SK-N-SH treated with all-trans-retinoic acid at 6 μM for 48 hours (cell line): Measurements from ENCODE around the gene FOSL2.

Source experiments
- ATAC-seq: fragments of 200-7000 bp; cut with Tn5 transposase; 3 replicates; pipeline ENCODE4 v1.9.1; 2020; ENCODE audit warnings: mild to moderate bottlenecking, moderate library complexity
- ARNTL ChIP-seq: fragments of 450-650 bp; formaldehyde crosslinking; IDR thresholded peaks from 2 replicates; pipeline ENCODE4 v1.5.0; 2020; ENCODE audit warnings: low read depth, mild to moderate bottlenecking, moderate library complexity, borderline replicate concordance
- BACH2 ChIP-seq: fragments of 250-450 bp; sonication (Bioruptor Pico); IDR thresholded peaks from 2 replicates; pipeline ENCODE4 v1.9.0; 2021; ENCODE audit warnings: mild to moderate bottlenecking, borderline replicate concordance
- CSDC2 ChIP-seq: fragments of 250-450 bp; sonication (Bioruptor Pico); IDR thresholded peaks from 2 replicates; pipeline ENCODE4 v1.5.0; 2020; ENCODE audit warnings: mild to moderate bottlenecking, moderate library complexity
- ESRRG ChIP-seq: fragments of 250-450 bp; sonication (Bioruptor Pico); IDR thresholded peaks from 2 replicates; pipeline ENCODE4 v1.6.1; 2021; ENCODE audit warnings: mild to moderate bottlenecking
- GLIS3 ChIP-seq: fragments of 250-450 bp; sonication (Bioruptor Pico); IDR thresholded peaks from 2 replicates; pipeline ENCODE4 v1.5.0; 2020; ENCODE audit warnings: mild to moderate bottlenecking, moderate library complexity
- ISL1 ChIP-seq: fragments of 250-450 bp; sonication (Bioruptor Pico); IDR thresholded peaks from 2 replicates; pipeline ENCODE4 v2.1.2; 2022; ENCODE audit warnings: mild to moderate bottlenecking, moderate library complexity
- OSR1 ChIP-seq: fragments of 250-450 bp; sonication (Bioruptor Pico); IDR thresholded peaks from 2 replicates; pipeline ENCODE4 v1.8.0; 2022; ENCODE audit warnings: moderate library complexity, mild to moderate bottlenecking, inconsistent platforms
- PPARA ChIP-seq: fragments of 250-450 bp; sonication (Bioruptor Pico); IDR thresholded peaks from 2 replicates; pipeline ENCODE4 v1.5.0; 2020; ENCODE audit warnings: mild to moderate bottlenecking, borderline replicate concordance
- RARB ChIP-seq: fragments of 250-450 bp; sonication (Bioruptor Pico); IDR thresholded peaks from 2 replicates; pipeline ENCODE4 v1.8.0; 2021; ENCODE audit warnings: mild to moderate bottlenecking, moderate library complexity
- TOX ChIP-seq: fragments of 250-450 bp; sonication (Bioruptor Pico); IDR thresholded peaks from 2 replicates; pipeline ENCODE4 v1.8.0; 2021; ENCODE audit warnings: mild to moderate bottlenecking, moderate library complexity, borderline replicate concordance
- ZC3H10 ChIP-seq: fragments of 250-450 bp; sonication (Bioruptor Pico); IDR thresholded peaks from 2 replicates; pipeline ENCODE4 v1.5.1; 2021; ENCODE audit warnings: mild to moderate bottlenecking, moderate library complexity
- ZFP3 ChIP-seq: fragments of 250-450 bp; sonication (Bioruptor Pico); IDR thresholded peaks from 2 replicates; pipeline ENCODE4 v1.5.0; 2020; ENCODE audit warnings: mild to moderate bottlenecking, moderate library complexity
- ZNF70 ChIP-seq: fragments of 450-650 bp; formaldehyde crosslinking; IDR thresholded peaks from 2 replicates; pipeline ENCODE4 v1.5.0; 2020; ENCODE audit warnings: mild to moderate bottlenecking, moderate library complexity
- ZNF8 ChIP-seq: fragments of 450-650 bp; formaldehyde crosslinking; IDR thresholded peaks from 2 replicates; pipeline ENCODE4 v1.5.0; 2020; ENCODE audit warnings: mild to moderate bottlenecking, moderate library complexity
- TF ChIP-seq, protein P1 (sequence below): fragments of 250-450 bp; sonication (Bioruptor Pico); IDR thresholded peaks from 2 replicates; pipeline ENCODE4 v1.5.0; 2020; ENCODE audit warnings: mild to moderate bottlenecking, moderate library complexity
- TF ChIP-seq, protein P2 (sequence below): fragments of 250-450 bp; sonication (Bioruptor Pico); IDR thresholded peaks from 2 replicates; pipeline ENCODE4 v1.5.1; 2020; ENCODE audit warnings: low read depth, mild to moderate bottlenecking, moderate library complexity
- TF ChIP-seq, protein P3 (sequence below): fragments of 250-450 bp; sonication (Bioruptor Pico); IDR thresholded peaks from 2 replicates; pipeline ENCODE4 v1.5.1; 2021; ENCODE audit warnings: mild to moderate bottlenecking, moderate library complexity
- TF ChIP-seq, protein P4 (sequence below): fragments of 250-450 bp; sonication (Bioruptor Pico); IDR thresholded peaks from 2 replicates; pipeline ENCODE4 v1.8.0; 2020; ENCODE audit warnings: mild to moderate bottlenecking, moderate library complexity, borderline replicate concordance

FOSL2 gene

DNA sequence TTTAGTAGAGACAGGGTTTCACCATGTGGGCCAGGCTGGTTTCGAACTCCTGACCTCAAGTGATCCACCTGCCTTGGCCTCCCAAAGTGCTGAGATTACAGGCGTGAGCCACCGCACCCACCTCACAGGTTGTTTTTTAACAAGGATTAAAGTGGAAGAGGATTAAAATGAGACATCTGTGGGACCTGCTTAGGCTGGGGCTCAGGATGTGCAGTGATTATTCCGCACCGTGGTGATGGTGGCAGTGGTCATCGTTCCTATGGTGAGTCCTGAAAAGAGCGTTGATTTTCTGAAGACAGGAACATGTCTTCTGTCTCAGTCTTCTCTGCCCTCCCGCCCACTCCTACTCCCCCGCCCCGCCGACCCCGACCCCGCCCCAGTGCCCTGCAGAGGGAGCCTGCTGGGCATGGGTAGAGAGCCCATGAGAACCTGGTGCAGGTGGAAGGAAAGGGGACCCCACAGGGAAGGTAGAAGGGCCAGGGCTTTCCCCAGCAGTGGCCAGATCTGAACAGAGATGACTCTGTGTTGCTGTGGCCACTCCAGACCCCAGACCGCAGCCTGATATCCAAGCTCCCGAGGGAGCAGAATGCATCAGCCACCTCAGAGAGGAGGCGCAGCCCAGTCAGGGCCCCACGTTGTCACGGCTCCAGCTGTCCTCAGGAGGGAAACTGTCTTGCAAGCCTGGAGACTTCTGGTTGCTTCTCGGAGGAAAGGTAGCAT lies 34.5 kb upstream of the FOSL2 start:
- no peak for ATAC-seq
- TF ChIP-seq ISL1 (CRISPR knock-in tag) (no peak), ZNF70 (CRISPR knock-in tag) (no peak), ZNF8 (CRISPR knock-in tag) (no peak), RARB (CRISPR knock-in tag) (no peak), ZC3H10 (CRISPR knock-in tag) (no peak), ARNTL (CRISPR knock-in tag) (no peak), TOX (CRISPR knock-in tag) (no peak), BACH2 (CRISPR knock-in tag) (no peak), CSDC2 (no peak), ZFP3 (no peak), GLIS3 (CRISPR knock-in tag) (no peak)
- TF ChIP-seq, protein P1, sequence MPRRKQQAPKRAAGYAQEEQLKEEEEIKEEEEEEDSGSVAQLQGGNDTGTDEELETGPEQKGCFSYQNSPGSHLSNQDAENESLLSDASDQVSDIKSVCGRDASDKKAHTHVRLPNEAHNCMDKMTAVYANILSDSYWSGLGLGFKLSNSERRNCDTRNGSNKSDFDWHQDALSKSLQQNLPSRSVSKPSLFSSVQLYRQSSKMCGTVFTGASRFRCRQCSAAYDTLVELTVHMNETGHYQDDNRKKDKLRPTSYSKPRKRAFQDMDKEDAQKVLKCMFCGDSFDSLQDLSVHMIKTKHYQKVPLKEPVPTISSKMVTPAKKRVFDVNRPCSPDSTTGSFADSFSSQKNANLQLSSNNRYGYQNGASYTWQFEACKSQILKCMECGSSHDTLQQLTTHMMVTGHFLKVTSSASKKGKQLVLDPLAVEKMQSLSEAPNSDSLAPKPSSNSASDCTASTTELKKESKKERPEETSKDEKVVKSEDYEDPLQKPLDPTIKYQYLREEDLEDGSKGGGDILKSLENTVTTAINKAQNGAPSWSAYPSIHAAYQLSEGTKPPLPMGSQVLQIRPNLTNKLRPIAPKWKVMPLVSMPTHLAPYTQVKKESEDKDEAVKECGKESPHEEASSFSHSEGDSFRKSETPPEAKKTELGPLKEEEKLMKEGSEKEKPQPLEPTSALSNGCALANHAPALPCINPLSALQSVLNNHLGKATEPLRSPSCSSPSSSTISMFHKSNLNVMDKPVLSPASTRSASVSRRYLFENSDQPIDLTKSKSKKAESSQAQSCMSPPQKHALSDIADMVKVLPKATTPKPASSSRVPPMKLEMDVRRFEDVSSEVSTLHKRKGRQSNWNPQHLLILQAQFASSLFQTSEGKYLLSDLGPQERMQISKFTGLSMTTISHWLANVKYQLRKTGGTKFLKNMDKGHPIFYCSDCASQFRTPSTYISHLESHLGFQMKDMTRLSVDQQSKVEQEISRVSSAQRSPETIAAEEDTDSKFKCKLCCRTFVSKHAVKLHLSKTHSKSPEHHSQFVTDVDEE (CRISPR knock-in tag), result no peak
- TF ChIP-seq, protein P2, sequence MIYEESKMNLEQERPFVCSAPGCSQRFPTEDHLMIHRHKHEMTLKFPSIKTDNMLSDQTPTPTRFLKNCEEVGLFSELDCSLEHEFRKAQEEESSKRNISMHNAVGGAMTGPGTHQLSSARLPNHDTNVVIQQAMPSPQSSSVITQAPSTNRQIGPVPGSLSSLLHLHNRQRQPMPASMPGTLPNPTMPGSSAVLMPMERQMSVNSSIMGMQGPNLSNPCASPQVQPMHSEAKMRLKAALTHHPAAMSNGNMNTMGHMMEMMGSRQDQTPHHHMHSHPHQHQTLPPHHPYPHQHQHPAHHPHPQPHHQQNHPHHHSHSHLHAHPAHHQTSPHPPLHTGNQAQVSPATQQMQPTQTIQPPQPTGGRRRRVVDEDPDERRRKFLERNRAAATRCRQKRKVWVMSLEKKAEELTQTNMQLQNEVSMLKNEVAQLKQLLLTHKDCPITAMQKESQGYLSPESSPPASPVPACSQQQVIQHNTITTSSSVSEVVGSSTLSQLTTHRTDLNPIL, result no peak

DNA sequence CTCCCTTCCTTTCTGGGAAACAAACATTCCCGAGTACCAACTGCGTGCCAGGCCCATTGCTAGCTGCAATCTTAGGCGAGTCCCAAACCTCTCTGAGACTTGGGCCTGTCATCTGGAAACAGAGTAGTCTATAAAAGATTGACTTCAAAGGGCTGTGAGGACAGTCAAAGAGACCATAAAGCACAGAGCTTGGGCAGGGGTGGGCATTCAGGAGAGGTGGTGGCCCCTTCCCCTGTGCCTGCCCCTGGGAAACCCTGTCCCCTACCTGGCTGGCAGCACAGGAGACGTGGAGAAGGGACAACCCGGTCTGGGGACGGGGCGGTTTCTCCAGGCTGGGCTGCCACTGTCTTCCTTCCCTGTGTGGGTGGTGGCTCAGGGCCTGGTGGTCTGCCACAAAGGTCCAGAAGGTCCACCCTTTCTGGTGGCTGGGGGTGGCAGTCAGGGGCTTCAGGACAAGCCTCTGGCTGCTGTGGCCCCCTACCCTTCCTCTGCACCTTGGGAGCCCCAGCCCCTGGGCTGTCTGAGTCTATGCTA lies 33.9 kb upstream of the FOSL2 start:
- ATAC-seq, result no peak
- TF ChIP-seq ISL1 (CRISPR knock-in tag) (no peak), RARB (CRISPR knock-in tag) (no peak), PPARA (CRISPR knock-in tag) (no peak), ZNF8 (CRISPR knock-in tag) (no peak), CSDC2 (no peak), BACH2 (CRISPR knock-in tag) (no peak), ZFP3 (no peak), GLIS3 (CRISPR knock-in tag) (no peak), ESRRG (CRISPR knock-in tag) (no peak), OSR1 (no peak)
- TF ChIP-seq, protein P3, sequence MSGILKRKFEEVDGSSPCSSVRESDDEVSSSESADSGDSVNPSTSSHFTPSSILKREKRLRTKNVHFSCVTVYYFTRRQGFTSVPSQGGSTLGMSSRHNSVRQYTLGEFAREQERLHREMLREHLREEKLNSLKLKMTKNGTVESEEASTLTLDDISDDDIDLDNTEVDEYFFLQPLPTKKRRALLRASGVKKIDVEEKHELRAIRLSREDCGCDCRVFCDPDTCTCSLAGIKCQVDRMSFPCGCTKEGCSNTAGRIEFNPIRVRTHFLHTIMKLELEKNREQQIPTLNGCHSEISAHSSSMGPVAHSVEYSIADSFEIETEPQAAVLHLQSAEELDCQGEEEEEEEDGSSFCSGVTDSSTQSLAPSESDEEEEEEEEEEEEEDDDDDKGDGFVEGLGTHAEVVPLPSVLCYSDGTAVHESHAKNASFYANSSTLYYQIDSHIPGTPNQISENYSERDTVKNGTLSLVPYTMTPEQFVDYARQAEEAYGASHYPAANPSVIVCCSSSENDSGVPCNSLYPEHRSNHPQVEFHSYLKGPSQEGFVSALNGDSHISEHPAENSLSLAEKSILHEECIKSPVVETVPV (CRISPR knock-in tag), result no peak
- TF ChIP-seq, protein P4, sequence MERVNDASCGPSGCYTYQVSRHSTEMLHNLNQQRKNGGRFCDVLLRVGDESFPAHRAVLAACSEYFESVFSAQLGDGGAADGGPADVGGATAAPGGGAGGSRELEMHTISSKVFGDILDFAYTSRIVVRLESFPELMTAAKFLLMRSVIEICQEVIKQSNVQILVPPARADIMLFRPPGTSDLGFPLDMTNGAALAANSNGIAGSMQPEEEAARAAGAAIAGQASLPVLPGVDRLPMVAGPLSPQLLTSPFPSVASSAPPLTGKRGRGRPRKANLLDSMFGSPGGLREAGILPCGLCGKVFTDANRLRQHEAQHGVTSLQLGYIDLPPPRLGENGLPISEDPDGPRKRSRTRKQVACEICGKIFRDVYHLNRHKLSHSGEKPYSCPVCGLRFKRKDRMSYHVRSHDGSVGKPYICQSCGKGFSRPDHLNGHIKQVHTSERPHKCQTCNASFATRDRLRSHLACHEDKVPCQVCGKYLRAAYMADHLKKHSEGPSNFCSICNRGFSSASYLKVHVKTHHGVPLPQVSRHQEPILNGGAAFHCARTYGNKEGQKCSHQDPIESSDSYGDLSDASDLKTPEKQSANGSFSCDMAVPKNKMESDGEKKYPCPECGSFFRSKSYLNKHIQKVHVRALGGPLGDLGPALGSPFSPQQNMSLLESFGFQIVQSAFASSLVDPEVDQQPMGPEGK, result no peak
- TF ChIP-seq, protein P1 (CRISPR knock-in tag), result no peak
- TF ChIP-seq, protein P2, result no peak
